ENCODE data around the gene HSPA2. TPM values are rescaled to one million over a fixed set of nuclear protein-coding genes. Genes with fewer than 3 reads are reported as not detected.

HSPA2 gene
- 412 TPM for total RNA-seq (ENCODE audit: insufficient read depth, low replicate concordance)

- DNase-seq (ENCODE audit: low spot score): peak; percentile 99
These were observed at the start of gene HSPA2 for GRCh38 chr14:64540208-64541202. TSS of gene HSPA2 (plus strand) at chr14:64540741. CDS start at chr14:64540850, 109 bp downstream.

DNA sequence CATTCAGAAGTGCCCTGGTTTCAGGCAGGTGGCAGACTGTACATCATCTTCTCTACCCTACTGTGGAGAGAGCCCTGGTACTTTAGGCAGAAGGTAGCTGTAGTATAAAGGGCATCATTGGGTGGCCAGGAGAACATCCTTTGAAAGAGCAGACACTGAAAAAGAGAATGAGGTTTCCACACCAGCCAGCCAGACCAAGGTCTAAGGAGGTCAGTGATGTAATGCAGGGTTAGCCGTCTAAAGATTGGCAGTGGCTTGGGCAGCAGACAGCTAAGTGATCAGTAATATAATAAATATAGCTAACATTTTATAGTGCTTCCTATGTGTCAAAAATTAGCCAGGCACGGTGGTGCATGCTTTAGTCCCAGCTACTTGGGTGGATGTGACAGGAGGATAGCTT is 48.9 kb upstream of the HSPA2 start:
- no peak for DNase-seq (ENCODE audit: low spot score)

DNA sequence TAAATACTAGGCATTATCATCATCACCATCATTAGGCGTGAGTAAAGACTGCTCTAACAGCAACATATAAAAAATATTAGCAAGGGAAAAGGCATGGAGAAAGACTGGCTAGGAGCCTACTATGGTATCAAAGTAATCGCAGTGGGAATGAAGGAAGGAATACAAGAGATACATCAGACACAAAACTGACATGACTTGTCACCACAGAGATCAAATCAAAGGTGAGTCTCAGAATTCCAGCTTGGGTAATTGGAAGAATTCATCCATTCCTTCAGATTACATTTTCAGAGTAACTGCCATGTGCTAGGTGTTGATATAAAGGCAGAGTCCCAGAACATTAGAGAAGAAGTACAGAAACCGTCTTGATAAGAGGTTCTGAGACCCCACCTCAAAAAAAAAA is 47.1 kb upstream of the HSPA2 start:
- no peak for DNase-seq (ENCODE audit: low spot score)

DNA sequence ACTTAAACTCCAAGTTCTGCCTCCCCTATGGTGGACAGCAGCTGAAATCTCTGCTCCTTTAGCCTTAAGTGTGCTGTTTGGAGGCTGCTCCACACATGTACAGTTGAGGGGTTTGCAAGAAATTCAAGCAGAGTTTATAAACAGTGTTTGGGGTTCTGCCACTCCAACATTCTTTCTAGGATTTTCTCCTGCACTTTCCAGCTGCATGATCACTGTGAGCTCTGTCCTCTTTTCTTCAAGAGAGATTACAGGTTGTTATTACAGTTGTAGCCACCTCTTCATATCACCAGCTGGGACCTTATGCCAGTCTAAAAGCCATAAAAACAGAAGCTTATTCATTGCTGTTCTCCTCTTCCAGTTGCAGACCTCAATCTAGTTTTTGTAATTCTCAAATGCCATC is 45.3 kb upstream of the HSPA2 start:
- no peak for DNase-seq (ENCODE audit: low spot score)

- no peak for DNase-seq (ENCODE audit: low spot score)
These were observed 43.8 kb upstream of the HSPA2 start for GRCh38 chr14:64496764-64497163.

DNA sequence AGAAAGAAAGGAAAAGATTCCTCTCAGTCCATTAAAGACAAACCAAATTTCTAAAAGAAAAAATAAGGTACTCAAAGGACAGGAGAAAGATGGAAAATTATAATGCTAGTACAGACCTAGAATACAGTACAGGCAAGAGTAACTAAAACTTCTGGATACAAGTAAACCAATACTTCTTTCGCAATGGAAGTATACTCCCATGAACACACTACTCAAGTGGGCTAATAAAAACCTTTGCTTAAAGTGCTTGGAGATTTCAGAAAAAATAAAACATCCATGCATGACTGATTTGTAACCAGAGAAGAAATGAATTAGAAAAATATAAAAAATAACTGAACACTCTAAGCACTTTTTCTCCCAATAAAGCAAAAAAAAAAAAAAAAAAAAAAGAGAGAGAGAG is 40.5 kb upstream of the HSPA2 start:
- DNase-seq (ENCODE audit: low spot score): no peak

- peak; percentile 34 for DNase-seq (ENCODE audit: low spot score)
These were observed 39.0 kb upstream of the HSPA2 start for GRCh38 chr14:64501411-64502171.

DNA sequence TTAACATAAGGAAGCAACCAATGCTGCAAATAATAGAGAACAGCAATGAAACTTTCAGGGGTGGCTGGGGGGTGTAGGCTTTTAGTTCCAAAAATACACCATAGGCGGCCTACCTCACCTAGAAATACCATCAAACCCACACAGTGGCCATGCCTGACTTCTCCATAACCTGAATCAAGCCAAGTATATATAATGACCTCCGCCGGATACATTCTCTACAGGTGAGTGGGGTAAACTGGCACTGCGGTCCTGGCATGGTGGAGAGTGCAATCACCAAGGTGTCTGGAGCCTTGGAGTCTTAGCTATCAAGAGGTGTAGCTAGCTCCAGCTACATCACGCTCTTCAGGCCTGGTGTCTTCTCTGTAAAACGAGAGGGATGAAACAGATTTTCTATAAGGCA is 38.1 kb upstream of the HSPA2 start:
- no peak for DNase-seq (ENCODE audit: low spot score)

GRCh38 chr14:64502887-64503433 is 37.6 kb upstream of the HSPA2 start:
- DNase-seq (ENCODE audit: low spot score): peak; percentile 46

DNA sequence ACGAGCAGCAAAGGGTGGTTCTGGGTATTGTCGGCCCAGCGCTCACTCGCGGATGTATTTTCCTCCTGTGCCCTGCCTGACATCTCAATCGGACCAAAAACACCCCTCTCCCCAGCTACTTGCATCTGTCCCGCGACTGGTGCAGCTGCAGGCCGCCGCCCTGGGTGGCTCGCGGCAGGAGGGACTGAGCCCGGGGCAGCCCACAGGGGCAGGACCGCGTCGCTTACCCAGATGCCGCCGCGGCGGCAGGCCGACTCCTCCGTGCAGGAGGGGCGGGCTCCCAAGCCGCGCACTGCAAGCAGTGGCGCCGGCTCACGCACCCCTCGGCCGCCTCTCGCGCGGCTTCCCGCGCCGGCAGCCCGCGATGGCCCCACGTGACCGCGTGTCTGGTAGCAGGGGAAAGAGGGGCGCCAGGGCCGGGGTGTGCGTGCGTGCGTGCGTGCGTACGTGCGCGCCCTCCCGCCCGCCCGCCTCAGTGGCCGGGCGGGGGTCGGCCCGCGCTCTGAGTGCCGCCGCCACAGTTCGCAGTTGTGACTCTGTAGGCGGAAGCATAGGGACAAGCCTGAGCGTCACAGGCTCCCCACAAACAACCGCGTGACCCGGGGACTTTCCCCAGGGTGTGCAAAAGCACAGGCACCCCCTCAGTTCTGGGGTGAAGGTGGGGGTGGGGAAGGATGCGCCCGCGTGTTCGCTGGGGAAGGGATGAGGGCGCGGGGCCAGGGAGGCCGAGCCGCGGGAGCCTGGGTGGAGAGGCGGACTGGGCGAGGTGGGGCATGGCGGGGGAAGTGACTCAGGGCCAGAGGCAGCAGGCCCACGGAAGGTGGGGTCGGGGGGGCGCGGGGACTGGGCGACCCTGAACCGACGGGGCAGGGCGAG is 36.9 kb upstream of the HSPA2 start, which contains the start of gene ZBTB25:
Gene ZBTB25 (minus strand): TSS at position 405 of the 876 bp plus-strand sequence. CDS start 13,305 bp downstream, outside the sequence.
- DNase-seq (ENCODE audit: low spot score): peak; percentile 97

- DNase-seq (ENCODE audit: low spot score): peak; percentile 88
These were observed 36.1 kb upstream of the HSPA2 start, which contains the start of gene ZBTB1 for GRCh38 chr14:64504310-64504896. TSS of gene ZBTB1 (plus strand) at chr14:64504770. CDS start at chr14:64521505, 16,735 bp downstream.

GRCh38 chr14:64504897-64505794 is 35.4 kb upstream of the HSPA2 start:
- DNase-seq (ENCODE audit: low spot score): peak; percentile 97

DNA sequence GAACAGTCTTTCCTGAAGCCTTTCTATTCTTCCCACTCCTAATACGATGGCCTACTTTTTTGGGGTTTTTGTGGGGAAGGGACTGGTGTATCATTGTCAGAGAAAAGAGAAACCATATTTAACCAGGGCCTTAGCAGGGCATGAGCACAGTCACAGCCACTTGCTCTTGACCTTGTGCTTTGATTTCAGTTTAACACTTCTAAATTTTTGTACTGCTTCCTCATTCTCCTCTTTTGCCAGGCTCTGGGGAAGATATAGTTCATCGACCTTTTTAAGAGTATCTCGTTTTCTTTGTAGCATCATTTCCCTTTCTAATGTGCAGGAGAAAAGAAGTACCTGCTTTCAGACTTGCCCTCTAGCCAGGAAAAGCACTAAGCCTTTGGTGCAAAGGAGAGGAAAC is 33.8 kb upstream of the HSPA2 start:
- DNase-seq (ENCODE audit: low spot score): no peak

GRCh38 chr14:64507376-64508156 is 33.0 kb upstream of the HSPA2 start:
- DNase-seq (ENCODE audit: low spot score): no peak

- DNase-seq (ENCODE audit: low spot score): no peak
These were observed 32.2 kb upstream of the HSPA2 start for GRCh38 chr14:64508215-64508776.

GRCh38 chr14:64509036-64509435 is 31.5 kb upstream of the HSPA2 start:
- DNase-seq (ENCODE audit: low spot score): no peak

DNA sequence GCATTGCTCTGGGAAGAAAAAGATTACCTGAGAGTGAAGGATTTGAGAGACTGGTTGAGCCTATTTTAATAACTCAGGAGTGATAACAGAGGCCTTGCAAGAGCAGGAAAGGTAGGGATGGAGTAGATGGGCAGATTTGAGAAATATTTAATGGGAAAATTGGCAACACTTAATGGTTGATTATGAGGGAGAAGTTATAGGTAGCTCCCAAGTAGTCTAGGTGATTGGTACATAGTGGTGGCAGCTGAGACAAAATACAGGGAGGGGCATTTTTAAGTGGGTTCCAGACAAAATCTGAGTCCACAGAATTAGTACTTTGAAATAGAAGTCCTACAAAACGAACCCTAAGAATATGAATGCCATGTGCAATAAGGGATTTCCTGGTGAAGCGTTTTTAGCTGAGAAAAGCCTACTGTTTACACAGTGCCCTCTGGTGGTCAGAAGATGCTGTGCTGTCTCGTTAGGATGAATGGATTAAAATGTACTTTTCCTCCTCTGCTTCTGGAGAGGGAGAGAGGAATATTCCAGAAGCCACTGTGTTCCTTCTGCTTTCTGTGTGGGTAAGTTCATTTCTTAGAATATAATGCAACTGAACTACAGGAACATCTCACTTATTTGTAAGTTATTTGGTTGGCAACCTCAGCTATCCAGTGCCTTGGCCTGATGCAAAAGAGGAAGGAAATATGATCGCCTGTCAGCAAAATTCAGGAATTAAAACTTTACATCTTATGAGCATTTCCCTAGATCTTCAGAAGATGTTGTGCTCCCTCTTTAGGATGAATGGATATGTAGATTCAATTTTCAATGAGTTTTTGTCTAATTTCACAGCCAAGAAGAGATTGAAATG is 29.5 kb upstream of the HSPA2 start:
- DNase-seq (ENCODE audit: low spot score): peak; percentile 72
